Right renal pelvis (tissue), 4 donors: ENCODE measurements around the gene HADHB. TPM values are rescaled to one million over a fixed set of nuclear protein-coding genes. Genes with fewer than 3 reads are reported as not detected.
A peak's percentile ranks its signal among the peaks of the same experiment; 100 is the strongest.

Experiments used
- DNase-seq, 4 donors: peaks; one replicate each; pipeline ENCODE4 v3.0.0-alpha.2; 2013; ENCODE audit warnings: low read depth in 4 of 4, low spot score in 3 of 4, missing footprints in 1 of 4
- polyA plus RNA-seq, 4 donors: library from polyadenylated mRNA; unstranded; fragments of 120-200 nt; gene quantifications; one replicate each; pipeline ENCODE4 v1.2.1, GENCODE V29; 2013; ENCODE audit not compliant: insufficient read length in 4 of 4

The HADHB gene
- polyA plus RNA-seq = 100 to 1,000 TPM; 160 to 205 (median 179) TPM

DNA sequence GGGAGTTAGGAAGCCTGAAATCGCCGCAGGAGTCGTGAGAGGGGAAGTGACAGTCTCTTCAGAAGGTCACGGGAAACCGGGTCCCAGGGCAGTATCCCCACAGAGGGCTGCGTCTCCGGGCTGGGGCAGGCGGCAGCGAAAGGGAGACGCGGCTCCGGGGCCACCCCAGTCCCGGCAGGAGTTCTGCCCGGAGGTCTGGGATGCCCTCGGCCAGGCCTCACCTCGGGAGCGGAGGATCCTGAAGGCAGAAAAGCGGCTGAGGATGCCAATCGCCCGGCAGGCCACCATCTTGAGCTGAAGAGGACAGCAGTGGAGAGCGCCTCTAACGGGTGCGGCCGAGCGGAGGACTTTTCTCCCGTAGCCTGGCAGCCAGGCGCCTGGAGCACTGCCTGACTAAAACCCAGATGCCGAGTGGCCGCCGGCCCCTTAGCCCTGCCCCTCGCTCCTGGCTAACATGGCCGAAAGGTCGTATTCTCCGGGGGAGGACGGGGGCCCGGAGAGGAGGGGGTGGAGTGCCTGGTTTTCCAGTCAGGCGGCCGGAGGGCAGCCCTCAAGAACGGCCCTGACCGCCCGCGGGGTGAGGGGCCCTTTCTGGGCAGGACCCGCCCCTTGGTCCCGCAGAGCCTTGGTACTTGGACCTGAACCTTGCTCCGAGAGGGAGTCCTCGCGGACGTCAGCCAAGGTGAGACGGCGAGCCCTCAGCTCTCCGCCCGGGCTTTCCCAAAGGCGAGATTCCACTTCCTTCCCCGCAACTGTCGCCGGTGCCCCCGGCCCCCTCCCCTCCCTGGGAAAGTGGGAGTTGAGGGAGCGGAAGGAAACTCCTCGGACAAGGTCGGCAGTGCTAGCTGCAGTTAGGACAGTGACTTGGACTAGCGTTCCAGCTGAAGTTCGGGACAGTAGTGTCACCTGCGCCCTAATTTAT is at the start of gene HADHB, which contains the start of gene HADHA:
TSS of gene HADHB (plus strand) at position 631 of the 922 bp plus-strand sequence. CDS start 9,316 bp downstream, outside the sequence.
TSS of gene HADHA (minus strand) at position 324 of the 922 bp plus-strand sequence. CDS start at position 288, 36 bp downstream.
- peak; percentile 77 to 90 (median 84) for DNase-seq

DNA sequence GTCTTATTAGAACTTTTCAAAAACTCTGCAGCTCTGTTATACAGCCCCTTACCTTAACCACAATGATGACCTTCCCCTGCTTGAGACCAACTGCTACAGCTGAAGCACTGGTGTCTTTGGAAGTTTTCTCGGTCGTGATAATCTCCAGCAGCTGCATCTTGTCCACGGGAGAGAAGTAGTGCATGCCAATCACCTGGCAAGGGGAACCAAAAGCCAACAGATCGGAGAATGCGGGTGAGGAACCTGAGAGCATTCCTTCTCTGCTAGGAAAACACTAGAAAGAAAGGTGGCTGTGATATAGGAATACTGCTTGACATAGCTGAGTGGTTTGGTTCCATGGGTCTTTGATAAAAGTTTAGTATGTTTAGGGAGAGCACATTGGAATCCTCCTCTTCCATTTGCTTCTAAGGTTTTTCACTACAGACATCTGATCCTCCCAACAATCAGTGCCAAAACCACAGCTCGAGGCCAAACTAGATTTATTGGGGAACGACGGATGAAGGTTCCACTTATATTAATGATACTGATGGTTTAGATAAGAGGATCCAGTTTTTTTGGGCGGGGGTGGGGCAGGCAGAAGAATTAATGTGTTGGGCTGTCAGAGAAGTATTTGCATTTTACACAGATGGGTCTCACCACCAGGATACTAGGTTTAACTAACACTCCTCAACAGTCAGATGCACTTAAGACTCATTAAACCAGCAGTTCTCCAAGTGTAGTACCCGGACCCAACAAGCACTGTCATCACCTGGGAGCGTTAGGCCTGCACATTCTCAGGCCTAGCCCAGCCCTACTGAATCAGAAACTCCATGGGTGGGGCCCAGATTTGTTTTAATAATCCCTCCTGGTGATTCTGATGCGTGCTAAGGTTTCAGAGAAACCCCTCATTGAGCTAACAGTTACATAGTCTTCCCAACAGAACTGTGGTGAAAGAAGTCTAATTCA is 49.4 kb upstream of the HADHB start:
- no peak for DNase-seq

DNA sequence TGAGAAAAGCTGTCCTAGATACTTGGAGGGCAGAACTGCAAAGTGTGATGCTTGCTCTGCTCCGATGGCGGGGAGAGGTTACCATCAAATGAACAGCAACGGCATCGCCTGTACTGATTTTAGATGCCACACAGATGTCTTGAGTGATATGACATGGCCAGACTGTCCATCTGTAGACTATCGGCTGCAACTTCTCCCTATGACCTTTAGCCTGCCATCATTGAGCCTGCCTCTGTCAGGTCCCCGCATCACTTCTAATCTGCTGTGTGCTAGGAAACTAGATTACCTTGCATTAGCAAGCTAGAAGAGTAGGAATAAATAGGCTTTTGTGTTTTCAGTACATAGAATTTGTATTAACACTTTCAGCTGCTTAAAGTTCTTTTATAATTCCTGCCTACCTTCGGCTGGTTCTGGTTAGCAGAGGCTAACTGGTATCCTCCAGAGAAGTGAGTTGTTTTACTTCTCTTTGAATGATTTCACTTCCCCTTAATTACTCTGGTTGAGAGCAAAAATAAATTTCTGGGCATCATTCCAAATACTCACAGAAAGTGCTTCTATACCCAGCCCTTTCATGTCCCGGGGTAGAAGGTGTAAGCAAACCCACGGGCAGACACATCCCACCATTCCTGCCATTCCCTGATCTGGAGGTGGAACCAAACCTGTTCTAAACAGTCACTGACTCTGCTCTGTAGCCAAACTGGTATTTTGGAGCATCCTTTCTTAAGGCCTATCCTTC is 47.9 kb upstream of the HADHB start:
- no peak for DNase-seq

DNA sequence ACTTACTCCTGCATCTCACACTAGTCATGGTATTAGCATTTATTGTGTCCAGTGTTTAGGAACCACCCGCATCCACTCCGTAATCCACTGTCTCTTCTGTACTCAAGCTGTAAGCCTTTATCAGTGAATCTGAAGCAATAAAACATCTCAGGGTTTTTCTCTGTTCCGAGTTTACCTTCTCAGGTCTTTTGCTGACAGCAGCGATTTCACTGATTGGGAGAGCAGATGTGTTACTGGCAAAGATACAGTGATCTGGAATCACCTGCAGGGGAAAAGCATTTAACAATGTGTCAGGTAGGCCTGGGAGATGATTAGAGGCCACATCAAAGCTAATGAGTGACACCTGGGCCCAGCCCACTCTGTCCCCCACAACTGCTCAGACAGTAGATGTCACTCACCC is 47.2 kb upstream of the HADHB start:
- DNase-seq = no peak

DNA sequence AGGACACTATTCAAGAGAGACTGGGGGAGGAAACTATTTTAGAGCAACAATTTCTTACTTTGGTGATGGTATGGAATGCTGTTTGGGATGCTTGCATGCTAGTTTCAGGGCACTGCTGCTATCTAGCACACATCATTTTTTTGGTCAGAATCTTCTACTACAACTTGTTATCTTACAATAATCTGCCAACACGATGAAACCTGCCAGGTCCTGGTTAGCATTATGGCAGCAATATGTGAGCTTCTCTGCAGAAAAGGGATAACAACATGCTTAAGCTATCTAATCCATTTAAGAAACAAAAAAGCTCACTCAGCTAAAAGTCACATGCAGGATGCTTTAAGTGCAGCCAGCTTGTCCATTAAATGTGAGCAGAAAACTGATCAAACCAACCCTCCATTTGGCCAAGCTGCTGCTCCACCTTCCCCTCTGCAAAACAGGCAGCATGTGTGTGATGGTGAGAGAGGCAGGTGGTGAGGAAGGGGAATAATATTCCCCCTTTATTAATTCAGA is 41.7 kb upstream of the HADHB start:
- no peak for DNase-seq

DNA sequence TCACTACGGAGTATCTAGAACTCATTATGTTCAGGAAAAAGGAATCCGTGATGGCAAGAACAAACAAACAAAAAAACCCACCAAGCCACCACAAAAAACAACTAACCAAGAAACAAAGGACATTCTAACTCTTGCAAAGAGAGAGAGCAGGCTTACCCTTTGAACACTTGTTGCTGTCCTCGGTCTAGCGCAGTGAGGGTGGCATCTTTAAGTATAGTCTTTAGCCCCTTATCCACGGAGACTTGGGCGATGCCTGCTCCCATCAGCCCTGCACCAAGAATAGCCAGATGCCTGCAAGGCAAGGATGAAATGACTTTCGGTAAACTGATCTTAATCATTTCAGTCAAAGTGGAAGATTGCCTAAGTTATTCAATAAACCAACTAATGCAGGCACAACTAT is 40.8 kb upstream of the HADHB start:
- DNase-seq = no peak

DNA sequence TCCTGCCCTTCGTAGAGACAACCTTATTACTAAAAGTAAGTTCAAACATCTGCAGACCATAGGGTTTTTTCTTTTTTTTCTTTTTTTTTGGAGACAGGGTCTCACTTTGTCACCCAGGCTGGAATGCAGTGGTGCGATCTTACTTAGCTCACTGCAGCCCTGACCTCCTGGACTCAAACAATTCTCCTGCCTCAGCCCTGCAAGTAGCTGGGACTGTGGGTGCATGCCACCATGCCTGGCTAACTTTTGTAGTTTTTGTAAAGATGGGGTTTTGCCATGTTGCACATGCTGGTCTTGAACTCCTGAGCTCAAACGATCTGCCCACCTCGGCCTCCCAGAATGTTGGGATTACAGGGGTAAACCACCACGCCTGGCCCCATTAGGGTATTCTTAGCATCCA is 32.7 kb upstream of the HADHB start:
- DNase-seq = no peak

DNA sequence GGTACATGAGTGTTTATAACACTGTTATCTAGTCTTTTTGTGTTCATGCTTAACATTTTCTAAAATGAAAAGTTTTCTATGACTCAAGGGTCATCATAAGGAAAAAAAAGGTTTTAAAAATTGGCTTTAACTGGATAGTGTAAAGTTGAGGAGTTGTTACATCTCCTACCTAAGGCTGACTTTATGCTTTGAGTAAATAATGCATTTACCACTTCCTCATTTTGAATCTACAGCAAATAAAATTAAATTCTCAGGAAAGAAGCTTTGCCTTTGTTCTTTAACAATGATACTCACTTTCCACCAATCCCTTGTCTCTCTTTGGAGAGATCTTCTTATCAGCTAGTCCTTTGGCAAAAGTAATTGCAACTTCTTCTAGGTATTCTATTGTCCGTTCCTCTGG is 30.0 kb upstream of the HADHB start:
- no peak for DNase-seq

DNA sequence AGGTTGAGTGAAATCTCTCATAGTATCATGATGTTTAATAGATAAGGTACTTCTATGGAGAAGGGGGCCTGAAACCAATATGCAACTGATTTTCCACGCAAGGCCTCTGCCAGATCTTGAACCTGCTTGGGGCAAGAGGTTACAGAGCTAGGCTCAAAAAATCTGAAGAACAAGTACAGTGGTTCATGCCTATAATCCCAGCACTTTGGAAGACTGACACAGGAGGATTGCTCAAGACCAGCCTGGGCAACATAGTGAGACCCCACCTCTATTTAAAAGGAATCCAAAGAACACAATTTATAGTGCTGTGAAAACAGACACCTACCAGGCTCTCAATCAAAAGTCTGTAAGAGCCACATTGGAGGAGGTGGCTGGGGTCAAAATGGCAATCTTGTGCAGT is 28.9 kb upstream of the HADHB start:
- DNase-seq = no peak

DNA sequence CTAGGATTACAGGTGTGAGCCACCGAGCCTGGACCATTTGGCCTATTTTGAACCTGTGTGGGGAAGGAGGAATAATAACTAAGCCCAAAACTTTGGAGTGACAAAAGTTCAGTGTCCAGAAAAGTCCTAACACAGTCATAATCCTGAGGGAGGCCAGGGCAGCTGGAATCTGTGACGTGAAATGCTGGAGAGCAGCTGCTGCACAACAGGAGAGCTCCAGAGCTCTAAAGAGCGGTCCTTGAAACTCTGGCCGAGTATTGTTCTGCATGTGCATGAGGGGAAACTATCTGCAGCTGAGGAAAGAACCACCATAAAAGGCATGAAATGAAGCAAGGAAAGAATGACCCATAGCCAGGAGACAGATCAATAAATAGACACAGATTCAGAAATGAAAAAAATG is 28.2 kb upstream of the HADHB start:
- no peak for DNase-seq

DNA sequence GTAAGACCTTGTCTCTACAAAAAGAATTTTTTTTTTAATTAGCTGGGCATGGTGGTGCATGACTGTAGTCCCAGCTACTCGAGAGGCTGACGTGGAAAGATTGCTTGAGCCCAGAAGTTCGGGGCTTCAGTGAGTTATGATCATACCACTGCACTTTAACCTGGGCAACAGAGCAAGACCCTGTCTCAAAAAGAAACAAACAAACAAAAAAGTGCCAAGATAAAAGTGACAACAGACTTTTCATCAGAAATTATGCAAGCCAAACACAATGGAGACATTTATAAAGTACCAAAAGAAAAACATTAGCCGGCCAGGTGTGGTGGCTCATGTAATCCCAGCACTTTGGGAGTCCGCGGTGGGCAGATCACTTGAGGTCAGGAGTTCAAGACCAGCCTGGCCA is 27.0 kb upstream of the HADHB start:
- no peak for DNase-seq

DNA sequence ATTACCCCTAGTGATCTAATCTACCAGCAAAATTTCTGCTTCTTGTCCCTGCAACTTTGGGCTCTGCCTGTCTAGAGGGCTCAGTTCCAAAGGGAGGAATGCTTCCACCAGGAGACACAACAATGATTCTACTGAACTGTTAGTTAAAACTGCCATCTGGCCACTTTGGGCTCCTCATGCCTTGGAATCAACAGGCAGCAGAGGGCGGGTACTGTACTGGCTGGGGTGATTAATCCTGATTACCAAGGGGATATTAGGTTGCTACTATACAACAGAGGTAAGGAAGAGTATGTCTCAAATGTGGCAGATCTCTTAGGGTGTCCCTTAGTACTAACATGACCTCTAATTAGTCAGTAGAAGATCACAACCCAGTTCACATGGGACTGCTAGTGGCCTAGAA is 21.7 kb upstream of the HADHB start:
- DNase-seq = no peak

DNA sequence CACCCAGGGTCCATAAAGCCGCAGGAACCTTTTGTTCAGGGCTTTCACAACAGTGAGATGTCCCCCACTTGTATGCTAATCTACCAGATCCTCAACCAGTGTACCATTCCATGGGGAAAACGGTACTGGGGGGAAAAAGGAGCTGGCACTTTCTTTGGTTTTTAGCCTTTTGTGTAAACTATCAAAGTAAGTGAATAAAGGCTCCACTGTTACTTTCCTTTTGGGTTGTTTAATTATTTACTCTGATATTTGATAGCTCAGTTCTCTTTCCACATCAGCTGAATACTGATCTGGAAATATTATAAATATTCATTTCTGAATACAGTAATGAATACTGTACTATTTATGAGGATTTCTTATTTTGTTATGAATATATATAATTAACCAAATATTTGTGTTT is 20.6 kb upstream of the HADHB start:
- no peak for DNase-seq

DNA sequence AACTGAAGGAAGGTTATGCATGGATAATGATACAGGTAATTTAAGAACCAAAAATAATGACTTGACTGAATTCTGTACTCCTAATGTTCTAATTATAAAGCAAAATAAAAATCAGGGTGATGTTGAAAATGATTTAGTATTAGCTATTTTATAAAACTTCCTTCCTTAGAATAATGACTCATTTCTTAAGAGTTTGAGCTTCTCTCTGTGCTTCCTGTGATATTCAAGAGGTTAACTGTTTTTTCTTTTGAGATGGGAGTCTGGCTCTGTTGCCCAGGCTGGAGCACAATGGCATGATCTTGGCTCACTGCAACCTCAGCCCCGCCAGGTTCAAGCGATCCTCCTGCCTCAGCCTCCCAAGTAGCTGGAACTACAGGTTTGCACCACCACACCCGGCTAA is 15.1 kb upstream of the HADHB start:
- no peak for DNase-seq

DNA sequence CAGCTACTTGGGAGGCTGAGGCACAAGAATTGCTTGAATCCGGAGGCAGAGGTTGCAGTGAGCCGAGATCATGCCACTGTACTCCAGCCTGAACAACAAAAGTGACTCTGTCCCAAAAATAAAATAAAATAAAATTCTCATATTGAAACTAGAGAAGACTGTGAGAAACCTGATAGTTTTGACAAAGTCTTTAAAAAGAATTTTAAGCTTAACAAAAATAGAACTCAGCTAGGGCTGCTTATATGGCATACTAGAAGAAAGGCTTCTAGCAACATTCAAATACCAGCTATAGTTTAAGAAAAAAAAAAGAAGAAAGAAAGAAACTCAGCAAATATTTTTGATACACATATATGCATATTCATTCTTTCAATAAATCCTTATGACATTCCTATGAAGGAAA is 13.9 kb upstream of the HADHB start:
- DNase-seq = no peak

DNA sequence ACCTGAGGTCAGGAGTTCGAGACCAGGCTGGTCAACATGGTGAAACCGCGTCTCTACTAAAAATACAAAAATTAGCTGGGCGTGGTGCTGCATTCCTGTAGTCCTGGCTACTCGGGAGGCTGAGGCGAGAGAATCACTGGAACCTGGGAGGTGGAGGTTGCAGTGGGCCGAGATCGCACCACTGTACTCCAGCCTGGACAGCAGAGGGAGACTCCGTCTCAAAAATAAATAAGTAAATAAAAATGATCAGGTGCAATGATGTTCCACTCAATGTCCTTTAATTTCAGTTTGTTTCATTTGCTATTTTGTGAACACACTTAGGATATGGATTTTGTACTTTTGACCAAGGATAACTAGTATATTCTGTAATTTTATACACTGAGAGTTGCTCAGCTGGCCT is 9.7 kb upstream of the HADHB start:
- DNase-seq = no peak

DNA sequence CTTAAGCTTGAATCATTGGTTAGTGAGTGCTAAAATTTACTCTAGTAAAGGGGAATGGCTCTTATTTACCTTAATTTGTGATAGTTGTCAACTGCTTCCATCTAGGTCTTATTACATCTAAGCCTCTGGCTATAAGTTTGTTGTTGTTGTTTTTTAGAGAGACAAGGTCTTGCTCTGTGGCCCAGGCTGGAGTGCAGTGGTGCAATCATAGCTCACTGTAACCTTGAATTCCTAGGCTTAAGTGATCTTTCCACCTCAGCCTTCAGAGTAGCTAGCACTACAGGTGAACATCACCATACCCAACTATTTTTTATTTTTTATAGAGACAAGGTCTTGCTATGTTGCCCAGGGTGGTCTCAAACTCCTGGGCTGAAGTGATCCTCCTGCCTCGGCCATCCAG is 6.9 kb upstream of the HADHB start:
- DNase-seq = no peak

DNA sequence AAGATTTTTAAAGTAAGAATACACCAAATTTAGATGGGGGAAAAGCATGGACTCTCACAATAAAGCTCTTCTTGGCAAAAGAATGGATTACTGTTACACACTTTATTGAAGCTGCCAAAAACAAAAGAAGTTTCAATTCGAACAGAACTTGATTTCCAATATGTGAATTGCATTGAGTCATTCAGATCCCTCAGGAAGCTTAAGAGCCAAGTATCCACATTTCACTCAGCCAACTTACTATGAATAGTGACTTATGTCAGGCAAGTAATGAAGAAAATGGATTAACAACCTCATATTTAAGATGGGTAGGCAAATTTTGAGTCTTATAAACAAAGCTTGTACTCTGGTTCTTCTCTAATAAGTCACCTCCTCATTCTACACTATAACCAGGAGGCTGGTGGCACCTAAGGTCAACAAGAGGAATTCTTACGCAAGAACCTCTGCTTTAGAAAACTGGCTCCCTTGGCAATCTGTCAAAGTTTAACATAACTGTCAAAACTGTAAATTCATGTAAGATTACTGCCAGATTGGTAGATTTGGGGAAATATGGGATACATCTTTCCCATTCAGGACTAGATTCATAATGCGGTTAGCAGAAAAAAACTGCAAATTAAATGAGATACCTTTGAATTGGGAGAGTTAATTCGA is 6.3 kb upstream of the HADHB start:
- no peak for DNase-seq

DNA sequence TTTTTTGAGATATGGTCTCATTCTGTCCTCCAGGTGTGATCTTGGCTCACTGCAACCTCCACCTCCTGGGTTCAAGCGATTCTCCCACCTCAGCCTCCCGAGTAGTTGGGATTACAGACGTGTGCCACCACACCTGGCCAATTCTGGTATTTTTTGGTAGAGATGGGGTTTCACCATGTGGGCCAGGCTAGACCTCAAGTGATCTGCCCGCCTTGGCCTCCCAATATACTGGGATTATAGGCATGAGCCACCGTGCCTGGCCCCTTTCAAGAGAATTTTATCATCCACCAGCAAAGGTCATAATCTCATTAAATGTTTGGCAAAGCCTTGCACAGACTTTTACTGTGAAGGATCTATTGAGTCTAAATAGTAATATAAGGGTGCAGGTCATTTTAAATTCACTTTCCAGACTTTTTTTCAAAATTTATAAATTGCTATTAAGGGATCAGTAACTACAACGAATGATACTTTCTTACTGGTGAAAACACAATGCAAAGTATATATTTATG is 2.8 kb upstream of the HADHB start:
- DNase-seq = no peak
